Activated B cell treated with CpG ODN at 0.5 μM for 24 hours (primary cell): ENCODE data around the gene GALR3. TPM values are rescaled to one million over a fixed set of nuclear protein-coding genes. Genes with fewer than 3 reads are reported as not detected.

Experiments
- ATAC-seq: fragments of 200-7000 bp; cut with Tn5 transposase; one replicate; pipeline ENCODE4 v1.10.0; 2021; ENCODE audit warnings: low read depth, mild to moderate bottlenecking, moderate library complexity
- CTCF ChIA-PET: fragments of 350-600 bp; sonication (Branson Sonifier 250); formaldehyde crosslinking; loops from one replicate; lab custom pipeline; 2021; ENCODE audit warnings: antibody characterized with exemption; lab: Charles Lee
- POLR2A ChIA-PET: fragments of 350-600 bp; sonication (Branson Sonifier 250); formaldehyde crosslinking; loops from one replicate; lab custom pipeline; 2021; ENCODE audit warnings: antibody characterized with exemption; lab: Charles Lee
- DNase-seq: peaks from one replicate; pipeline ENCODE4 v3.0.0; 2022
- H3K27ac Mint-ChIP-seq: one replicate; pipeline ENCODE4 v1.8.0; 2020; ENCODE audit warnings: mixed read lengths
- H3K27me3 Mint-ChIP-seq: one replicate; pipeline ENCODE4 v1.8.0; 2021; ENCODE audit warnings: mixed read lengths
- H3K36me3 Mint-ChIP-seq: one replicate; pipeline ENCODE4 v1.8.0; 2021; ENCODE audit warnings: low read depth, mixed read lengths
- H3K4me1 Mint-ChIP-seq: one replicate; pipeline ENCODE4 v1.8.0; 2021; ENCODE audit warnings: mixed read lengths
- H3K4me3 Mint-ChIP-seq: one replicate; pipeline ENCODE4 v1.8.0; 2020; ENCODE audit warnings: mild to moderate bottlenecking, mixed read lengths
- H3K9me3 Mint-ChIP-seq: one replicate; pipeline ENCODE4 v1.8.0; 2020; ENCODE audit warnings: mixed read lengths
- CTCF ChIP-seq: fragments of 200-600 bp; IDR thresholded peaks from one replicate; pipeline ENCODE4 v1.8.0; 2022; ENCODE audit warnings: antibody characterized with exemption, mild to moderate bottlenecking
- intact Hi-C: fragments of 100-400 bp; cut with micrococcal nuclease; formaldehyde crosslinking; loops from one replicate; pipeline ENCODE4 v1.15.1; 2024
- total RNA-seq: library from RNA; stranded (reverse); gene quantifications from 2 replicates; pipeline ENCODE4 v1.2.3, GENCODE V29; 2022

Gene GALR3
- total RNA-seq, 1 donor from 2014 or later, result not detected

- H3K27ac Mint-ChIP-seq, result no peak overlapping the region
- peaks cover 2% of the 10 kb centered on the region for H3K27me3 Mint-ChIP-seq
- intact Hi-C loops, result no loop called here
- ATAC-seq (peak; percentile 62), DNase-seq (no peak)
- peaks cover 18% of the 10 kb centered on the region for H3K36me3 Mint-ChIP-seq
- POLR2A ChIA-PET, result no interaction called here
- no peak overlapping the region for H3K4me3 Mint-ChIP-seq
- TF ChIP-seq CTCF, result no peak
- CTCF ChIA-PET, result no interaction called here
- peaks cover 11% of the 10 kb centered on the region for H3K4me1 Mint-ChIP-seq
- H3K9me3 Mint-ChIP-seq, result no peaks in the 10 kb centered on the region
Observed at GRCh38 chr22:37777122-37777687, 46.0 kb upstream of the GALR3 start.

- Mint-ChIP-seq H3K36me3 (peaks cover 5% of the 10 kb centered on the region), H3K4me1 (peaks cover 11% of the 10 kb centered on the region), H3K4me3 (no peak overlapping the region), H3K27ac (no peak overlapping the region), H3K27me3 (peaks cover 2% of the 10 kb centered on the region), H3K9me3 (no peaks in the 10 kb centered on the region)
- ChIA-PET POLR2A (no interaction called here), CTCF (no interaction called here)
- DNase-seq (no peak), ATAC-seq (no peak)
- intact Hi-C loops, result no loop called here
- TF ChIP-seq CTCF, result no peak
Observed at GRCh38 chr22:37778370-37779009, 44.7 kb upstream of the GALR3 start.

DNA sequence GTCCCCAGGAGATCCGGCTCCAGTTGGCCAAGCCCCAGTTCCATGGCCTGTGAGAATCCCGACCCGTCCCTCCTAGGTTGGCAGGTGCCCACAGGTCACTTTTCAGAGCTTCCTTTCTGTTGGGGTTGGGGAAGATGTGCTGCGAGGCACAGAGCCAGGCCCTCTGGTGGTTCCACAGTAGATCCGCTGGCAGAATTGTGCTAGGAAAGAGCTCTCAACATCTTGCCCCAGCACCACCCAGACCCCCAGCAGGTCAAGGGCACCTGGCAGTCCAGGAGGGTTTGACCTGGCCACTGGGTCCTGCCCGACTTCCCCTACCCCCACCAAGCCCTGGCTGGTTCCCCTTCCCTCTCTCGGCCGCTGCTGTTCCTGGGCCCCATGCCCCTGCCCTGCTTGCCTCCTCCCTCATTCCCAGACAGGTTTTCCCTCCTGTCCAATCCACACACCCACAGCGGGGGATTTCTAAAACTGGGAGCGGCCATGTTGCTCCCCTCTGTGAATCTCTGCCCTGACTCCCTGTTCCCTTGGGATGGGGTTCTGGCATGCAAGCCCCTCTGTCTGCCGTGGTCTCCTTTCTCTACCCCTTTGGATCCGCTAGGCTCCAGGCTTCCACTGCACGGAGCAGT lies 41.6 kb upstream of the GALR3 start:
- TF ChIP-seq CTCF, result no peak
- ATAC-seq (no peak), DNase-seq (no peak)
- intact Hi-C loops, result no loop called here
- POLR2A ChIA-PET, result interaction anchor here (0.6 kb wide), 1 partner anchor 20 kb away, joined by 4 read pairs; no protein-coding TSS in a partner anchor
- no peak overlapping the region for H3K27ac Mint-ChIP-seq
- CTCF ChIA-PET, result interaction anchor here (1.2 kb wide), 1 partner anchor 121 kb away, joined by 3 read pairs; no protein-coding TSS in a partner anchor
- H3K27me3 Mint-ChIP-seq, result peaks cover 4% of the 10 kb centered on the region
- H3K4me3 Mint-ChIP-seq, result no peak overlapping the region
- H3K9me3 Mint-ChIP-seq, result no peaks in the 10 kb centered on the region
- H3K36me3 Mint-ChIP-seq, result no peaks in the 10 kb centered on the region
- peaks cover 8% of the 10 kb centered on the region for H3K4me1 Mint-ChIP-seq

DNA sequence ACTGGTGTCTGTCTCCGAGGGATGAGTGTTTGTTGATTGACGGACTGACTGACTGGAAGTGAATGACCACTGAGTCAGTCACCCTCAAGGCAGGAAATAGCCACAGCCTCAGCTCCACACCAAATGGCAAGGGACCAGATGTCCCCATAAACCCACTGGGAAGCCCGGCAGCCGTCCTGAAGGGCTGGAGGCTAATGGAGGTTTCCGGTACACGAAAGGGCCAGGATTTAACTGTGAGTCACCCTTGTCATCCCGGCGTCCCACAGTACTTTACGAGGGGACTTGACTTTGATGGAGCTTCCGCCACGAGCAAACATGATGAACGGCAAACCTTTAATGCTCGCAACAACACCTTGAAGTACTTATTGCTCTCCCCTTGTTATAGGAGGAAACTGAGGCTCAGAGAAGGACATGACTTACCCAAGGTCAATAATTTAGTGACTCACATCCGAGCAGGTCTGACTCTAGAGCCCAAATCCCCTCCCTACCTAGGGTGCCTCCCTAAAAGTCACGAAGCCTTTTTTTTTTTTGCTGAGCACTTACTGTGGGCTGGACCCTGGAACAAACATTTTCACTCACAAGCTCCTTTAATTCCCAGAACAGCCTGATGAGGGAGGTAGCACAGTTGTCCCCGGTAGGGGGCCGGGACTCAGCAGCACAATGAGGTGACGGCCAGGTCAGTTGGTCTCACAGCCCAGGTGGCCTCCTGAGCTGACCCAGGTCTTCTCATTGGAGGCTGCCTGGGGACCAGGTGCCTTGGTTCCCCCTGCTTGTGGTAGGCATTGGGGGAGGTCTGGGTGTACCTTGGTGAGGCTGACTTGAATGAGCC lies 40.6 kb upstream of the GALR3 start:
- Mint-ChIP-seq H3K4me1 (peaks cover 1% of the 10 kb centered on the region), H3K27ac (no peak overlapping the region), H3K4me3 (no peak overlapping the region), H3K27me3 (peaks cover 4% of the 10 kb centered on the region), H3K36me3 (no peaks in the 10 kb centered on the region), H3K9me3 (no peaks in the 10 kb centered on the region)
- no peak for DNase-seq
- POLR2A ChIA-PET, result interaction anchor here (0.6 to 1.0 kb wide), 2 partner anchors 22 to 183 kb away, joined by 3 to 4 read pairs; a partner anchor contains a TSS
- no peak for TF ChIP-seq CTCF
- CTCF ChIA-PET, result no interaction called here
- intact Hi-C loops, result no loop called here
- ATAC-seq, result no peak
